Fibroblast of pulmonary artery (primary cell): ENCODE results near the gene GTPBP6.
"Not testable (repeated sequence)": the region's sequence is repeated elsewhere in the genome, so short reads cannot be mapped to it uniquely, and the experiment has no call there.

Source experiments
- DNase-seq: peaks from one replicate; pipeline ENCODE4 v3.0.0-alpha.2; 2010; ENCODE audit warnings: low read depth
- H3K4me3 ChIP-seq: replicated peaks from 2 replicates; pipeline ENCODE4 v1.5.1; 2011; ENCODE audit warnings: low read depth, mild to moderate bottlenecking, control low read depth, low read length, moderate library complexity
- TF ChIP-seq, protein P1 (sequence below): IDR thresholded peaks from 2 replicates; pipeline ENCODE4 v1.5.1; 2011; ENCODE audit warnings: mild to moderate bottlenecking, control low read depth, low read length, inconsistent platforms; ENCODE audit errors: missing control alignments

GTPBP6 gene

DNA sequence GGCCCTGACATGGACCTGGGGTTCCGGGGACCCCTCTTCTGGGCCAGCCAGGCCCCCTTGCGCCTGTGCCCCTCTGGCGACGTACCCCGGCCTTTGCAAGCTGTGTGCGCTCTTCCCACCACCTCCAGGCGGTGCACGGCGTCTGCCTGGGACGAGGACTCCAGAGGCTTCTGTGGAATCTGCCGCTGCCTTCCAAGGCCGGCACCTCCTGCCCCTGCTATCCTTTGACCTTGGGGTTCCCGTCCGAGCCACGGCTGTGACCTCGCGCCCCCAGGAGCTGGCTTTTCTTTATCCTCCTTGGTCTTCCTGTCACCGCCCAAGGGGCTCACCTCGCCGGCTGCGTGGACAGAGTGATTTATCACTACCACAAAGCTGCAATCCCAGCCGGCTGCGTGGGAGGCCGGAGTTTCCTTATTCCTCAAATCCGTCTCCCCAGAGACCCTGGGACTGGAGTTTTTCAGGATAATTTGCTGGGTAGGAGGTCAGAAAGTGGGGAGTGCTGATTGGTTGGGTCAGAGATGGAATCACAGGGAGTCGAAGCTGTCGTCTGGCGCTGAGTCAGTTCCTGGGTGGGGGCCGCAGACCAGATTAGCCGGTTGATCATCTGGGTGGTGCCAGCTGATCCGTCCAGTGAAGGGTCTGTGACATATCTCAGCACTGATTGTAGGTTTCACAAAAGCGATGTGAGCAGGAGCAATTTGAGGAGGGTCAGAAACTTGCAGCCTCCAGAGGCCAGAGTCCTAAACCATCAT, 57.3 kb downstream of the GTPBP6 start:
- DNase-seq: peak; percentile 74
- peak overlapping the region; percentile 5 for H3K4me3 ChIP-seq
- TF ChIP-seq, protein P1, sequence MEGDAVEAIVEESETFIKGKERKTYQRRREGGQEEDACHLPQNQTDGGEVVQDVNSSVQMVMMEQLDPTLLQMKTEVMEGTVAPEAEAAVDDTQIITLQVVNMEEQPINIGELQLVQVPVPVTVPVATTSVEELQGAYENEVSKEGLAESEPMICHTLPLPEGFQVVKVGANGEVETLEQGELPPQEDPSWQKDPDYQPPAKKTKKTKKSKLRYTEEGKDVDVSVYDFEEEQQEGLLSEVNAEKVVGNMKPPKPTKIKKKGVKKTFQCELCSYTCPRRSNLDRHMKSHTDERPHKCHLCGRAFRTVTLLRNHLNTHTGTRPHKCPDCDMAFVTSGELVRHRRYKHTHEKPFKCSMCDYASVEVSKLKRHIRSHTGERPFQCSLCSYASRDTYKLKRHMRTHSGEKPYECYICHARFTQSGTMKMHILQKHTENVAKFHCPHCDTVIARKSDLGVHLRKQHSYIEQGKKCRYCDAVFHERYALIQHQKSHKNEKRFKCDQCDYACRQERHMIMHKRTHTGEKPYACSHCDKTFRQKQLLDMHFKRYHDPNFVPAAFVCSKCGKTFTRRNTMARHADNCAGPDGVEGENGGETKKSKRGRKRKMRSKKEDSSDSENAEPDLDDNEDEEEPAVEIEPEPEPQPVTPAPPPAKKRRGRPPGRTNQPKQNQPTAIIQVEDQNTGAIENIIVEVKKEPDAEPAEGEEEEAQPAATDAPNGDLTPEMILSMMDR: peak; percentile 10

DNA sequence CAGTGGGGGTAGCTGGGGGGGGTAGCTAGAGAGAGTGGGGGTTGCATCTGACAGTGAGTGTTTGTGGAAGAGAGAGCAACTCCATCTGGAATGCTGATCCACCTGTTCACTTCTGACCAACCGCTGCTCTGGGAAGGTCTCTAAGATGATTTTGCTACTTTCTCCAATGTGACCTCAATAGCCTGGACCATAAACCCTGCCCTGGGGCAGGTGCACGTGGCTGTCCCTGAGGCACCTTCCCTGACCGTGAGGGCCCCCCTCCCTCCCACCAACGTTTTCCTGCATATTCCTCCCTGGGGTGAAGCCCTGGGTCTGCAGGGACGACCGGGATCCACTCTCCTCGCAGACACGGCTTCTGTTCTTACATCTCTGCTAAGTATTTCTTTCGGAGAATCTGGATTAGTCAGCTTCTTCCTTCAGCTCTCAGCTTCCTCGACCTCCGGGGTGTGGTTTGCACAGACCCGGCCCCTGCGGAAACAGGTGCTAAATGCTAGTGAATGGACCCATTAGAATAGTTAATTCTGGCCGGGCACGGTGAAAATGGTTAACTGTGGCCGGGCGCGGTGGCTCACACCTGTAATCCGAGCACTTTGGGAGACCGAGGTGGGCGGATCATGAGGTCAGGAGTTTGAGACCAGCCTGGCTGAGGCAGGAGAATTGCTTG, 58.8 kb downstream of the GTPBP6 start:
- TF ChIP-seq, protein P1: no peak
- DNase-seq: no peak

DNA sequence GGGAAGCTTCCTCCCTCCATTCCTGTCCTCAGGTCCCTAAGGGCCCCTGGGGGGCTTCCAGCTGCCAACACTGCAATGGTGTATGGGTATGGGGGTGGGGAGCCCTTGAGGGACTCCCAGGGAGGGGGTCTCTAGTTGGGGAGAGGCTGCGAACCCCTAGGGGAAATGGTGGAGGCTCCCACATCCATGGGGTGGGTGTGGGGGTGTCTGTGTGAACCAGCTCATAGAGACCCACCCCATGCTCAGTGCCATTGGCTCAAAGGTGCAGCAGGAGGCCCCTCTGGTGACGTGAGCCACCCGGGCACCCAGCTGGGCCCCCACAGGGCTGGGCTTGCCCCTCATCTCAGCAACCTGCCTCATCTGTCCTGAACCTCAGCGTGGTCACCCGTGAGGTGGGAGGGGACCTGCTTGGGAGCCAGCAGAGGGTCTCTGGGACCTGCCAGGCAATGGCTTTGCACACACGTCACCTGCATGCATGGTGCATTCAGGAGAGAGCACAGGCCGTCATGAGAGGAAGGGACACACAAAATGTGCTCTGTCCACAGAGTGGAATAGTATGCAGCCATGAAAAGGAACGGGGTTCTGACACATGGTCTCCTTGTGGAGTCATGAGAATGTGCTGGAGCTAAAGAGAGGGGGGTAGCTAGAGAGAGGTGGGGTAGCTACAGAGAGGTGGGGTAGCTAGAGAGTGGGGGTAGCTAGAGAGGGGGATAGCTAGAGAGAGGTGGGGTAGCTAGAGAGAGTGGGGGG, 60.1 kb downstream of the GTPBP6 start:
- no peak overlapping the region for H3K4me3 ChIP-seq
- no peak for DNase-seq
- TF ChIP-seq, protein P1: no peak

More for the DNA sequence above, 58.8 kb downstream of the GTPBP6 start:
- H3K4me3 ChIP-seq: no peak overlapping the region

DNA sequence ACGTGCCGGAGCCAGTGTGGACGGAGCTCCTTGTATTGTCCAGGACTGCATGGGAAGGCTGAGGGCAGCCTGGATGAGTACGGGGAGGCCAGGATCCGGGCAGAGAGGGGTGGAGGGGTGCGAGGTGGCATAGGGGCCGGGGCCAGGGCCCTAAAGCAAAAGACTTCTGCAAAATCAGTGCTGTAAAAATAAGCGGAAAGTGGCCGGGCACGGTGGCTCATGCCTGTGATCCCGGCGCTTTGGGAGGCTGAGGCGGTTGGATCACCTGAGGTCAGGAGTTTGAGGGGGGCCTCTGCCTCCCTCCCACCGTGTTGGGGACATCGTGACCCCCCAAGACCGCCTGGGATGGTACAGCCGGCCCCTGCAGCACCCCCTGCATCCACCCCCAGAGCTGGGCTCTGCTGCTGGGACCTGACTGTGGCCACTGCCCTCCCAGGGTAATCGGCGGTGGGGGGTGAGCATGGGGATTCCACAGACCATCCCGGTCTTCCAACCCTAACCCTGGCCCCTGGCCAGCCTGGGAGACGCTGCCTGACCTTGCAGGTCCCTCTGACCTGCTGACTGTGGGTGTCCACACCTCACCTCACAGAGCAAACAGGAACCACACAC, 60.8 kb downstream of the GTPBP6 start:
- TF ChIP-seq, protein P1: no peak
- DNase-seq: no peak

DNA sequence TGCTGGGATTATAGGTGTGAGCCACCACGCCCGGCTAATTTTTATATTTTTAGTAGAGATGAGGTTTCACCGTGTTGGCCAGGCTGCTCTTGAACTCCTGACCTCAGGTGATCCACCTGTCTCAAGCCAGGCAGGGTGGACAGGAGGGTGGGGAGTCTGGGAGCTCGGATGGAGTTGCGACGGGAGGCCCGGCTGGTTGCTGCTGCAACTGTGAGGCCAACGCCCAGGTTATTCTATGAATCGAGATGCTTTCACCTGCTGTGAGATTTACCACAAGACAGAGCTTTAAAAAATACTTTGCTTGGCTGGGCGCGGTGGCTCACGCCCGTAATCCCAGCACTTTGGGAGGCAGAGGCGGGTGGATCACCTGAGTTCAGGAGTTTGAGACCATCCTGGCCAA, 61.5 kb downstream of the GTPBP6 start:
- not testable (repeated sequence) for H3K4me3 ChIP-seq, DNase-seq

More for the DNA sequence above, 60.8 kb downstream of the GTPBP6 start:
- no peak overlapping the region for H3K4me3 ChIP-seq

DNA sequence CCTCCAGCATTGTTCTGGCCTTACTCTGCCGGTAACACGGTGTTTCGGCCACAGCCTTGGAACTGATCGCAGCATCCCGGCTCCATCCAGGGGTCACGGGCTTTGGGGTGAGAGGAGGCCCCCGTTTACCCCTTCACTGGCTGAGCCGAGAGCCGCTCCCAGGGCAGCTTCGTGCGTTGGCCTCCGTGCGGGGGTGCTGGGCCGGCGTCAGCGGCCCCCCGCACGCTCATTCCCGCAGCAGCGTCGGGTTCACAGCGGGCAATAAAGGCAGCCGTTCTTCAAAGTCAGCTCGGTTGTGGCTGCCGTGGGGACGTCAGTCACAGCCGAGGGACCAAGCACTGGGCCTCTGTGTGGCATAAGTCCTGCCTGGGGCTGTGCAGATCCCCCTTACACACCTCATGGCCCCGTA, 62.7 kb downstream of the GTPBP6 start:
- H3K4me3 ChIP-seq: no peak overlapping the region
- TF ChIP-seq, protein P1: no peak
- DNase-seq: no peak
